Left lung (tissue), 10 donors: ENCODE measurements around the gene FKBP15. TPM values are rescaled to one million over a fixed set of nuclear protein-coding genes. Genes with fewer than 3 reads are reported as not detected.

Experiments
- ATAC-seq: fragments of 200-7000 bp; cut with Tn5 transposase; one replicate; pipeline ENCODE4 v1.9.1; 2020; ENCODE audit warnings: moderate library complexity
- DNase-seq, 4 donors: peaks; one replicate each; pipeline ENCODE4 v3.0.0-alpha.2; 2013 to 2020
- H3K27ac ChIP-seq, 2 donors: fragments of 200-600 bp; sonication (generic) in 1 of 2; one replicate each; pipeline versions ENCODE4 v1.5.0 to v1.8.0; 2020 to 2021
- H3K27me3 ChIP-seq, 2 donors: fragments of 200-600 bp; sonication (generic) in 1 of 2; one replicate each; pipeline versions ENCODE4 v1.5.0 to v1.8.0; 2020 to 2021
- H3K36me3 ChIP-seq, 2 donors: fragments of 200-600 bp; sonication (generic) in 1 of 2; one replicate each; pipeline versions ENCODE4 v1.5.0 to v1.8.0; 2020 to 2021
- H3K4me1 ChIP-seq, 2 donors: fragments of 200-600 bp; one replicate each; pipeline ENCODE4 v1.8.0; 2021
- H3K4me3 ChIP-seq, 2 donors: fragments of 200-600 bp; sonication (generic) in 1 of 2; one replicate each; pipeline versions ENCODE4 v1.5.0 to v1.8.0; 2020 to 2021; ENCODE audit warnings: mild to moderate bottlenecking in 1 of 2
- H3K9me3 ChIP-seq, 2 donors: fragments of 200-600 bp; sonication (generic) in 1 of 2; one replicate each; pipeline versions ENCODE4 v1.5.0 to v1.8.0; 2020 to 2021
- CTCF ChIP-seq, 2 donors: fragments of 200-600 bp; sonication (generic) in 1 of 2; IDR thresholded peaks; one replicate each; pipeline versions ENCODE4 v1.5.0 to v1.8.0; 2021; ENCODE audit warnings: antibody characterized with exemption in 2 of 2
- intact Hi-C, 2 donors: fragments of 100-400 bp; cut with DNase I; formaldehyde crosslinking; loops; one replicate each; pipeline versions ENCODE4 v1.11.2 to v1.14.2; 2022
- polyA plus RNA-seq, 6 donors: library from polyadenylated mRNA; unstranded; fragments of 120-200 nt; gene quantifications; one replicate each; pipeline ENCODE4 v1.2.1, GENCODE V29; 2013; ENCODE audit not compliant: insufficient read length in 6 of 6
- total RNA-seq, 2 donors: library from RNA; stranded (reverse); fragmentation: NEBNext Ultra II Directional; extraction: Animal tissue kit (Norgen Biotek cat#: 25700); gene quantifications; one replicate each; pipeline ENCODE4 v1.2.1, GENCODE V29; 2021
- donor health status: DM: no; HTN: yes; CAD: no.
- donor health status: DM: no; HTN: no; CAD: no.

FKBP15 gene
- total and polyA plus RNA-seq, 8 donors: 30.4 to 55.3 (median 33.2) TPM

- no peak overlapping the region for H3K27ac ChIP-seq
- no peak overlapping the region for H3K4me3 ChIP-seq
- intact Hi-C loops: no loop called here
- H3K27me3 ChIP-seq: no peaks in the 10 kb centered on the region
- H3K36me3 ChIP-seq: peaks cover 0 to 6% of the 10 kb centered on the region in 2 donors
- no peak for TF ChIP-seq CTCF (IDR thresholded peaks at IDR 0.05)
- peaks cover 11 to 63% of the 10 kb centered on the region in 2 donors for H3K4me1 ChIP-seq
- DNase-seq (no peak), ATAC-seq (no peak)
- no peaks in the 10 kb centered on the region for H3K9me3 ChIP-seq
Observed at GRCh38 chr9:113216406-113216805, 4.7 kb downstream of the FKBP15 start.

- peaks cover 0 to 19% of the 10 kb centered on the region in 2 donors for H3K36me3 ChIP-seq
Observed at GRCh38 chr9:113215132-113215531, 5.9 kb downstream of the FKBP15 start.

GRCh38 chr9:113210815-113211214 lies 10.3 kb downstream of the FKBP15 start:
- H3K27me3 ChIP-seq: no peaks in the 10 kb centered on the region
- H3K36me3 ChIP-seq: peaks cover 0 to 61% of the 10 kb centered on the region in 2 donors
- peak overlapping the region in 1 of 2 donors; percentile 41 for H3K27ac ChIP-seq
- ATAC-seq: no peak
- no peak for TF ChIP-seq CTCF (IDR thresholded peaks at IDR 0.05)
- no peaks in the 10 kb centered on the region for H3K9me3 ChIP-seq
- H3K4me3 ChIP-seq: no peak overlapping the region
- H3K4me1 ChIP-seq: peaks cover 0 to 39% of the 10 kb centered on the region in 2 donors
- no peak for DNase-seq
- intact Hi-C loops: no loop called here

More at GRCh38 chr9:113215132-113215531, 5.9 kb downstream of the FKBP15 start:
- DNase-seq: no peak
- ATAC-seq: peak; percentile 40
- H3K27ac ChIP-seq: peak overlapping the region in 1 of 2 donors; percentile 23
- H3K4me1 ChIP-seq: peaks cover 7 to 59% of the 10 kb centered on the region in 2 donors
- TF ChIP-seq CTCF (IDR thresholded peaks at IDR 0.05): no peak
- H3K9me3 ChIP-seq: no peaks in the 10 kb centered on the region
- intact Hi-C loops: no loop called here
- no peaks in the 10 kb centered on the region for H3K27me3 ChIP-seq
- H3K4me3 ChIP-seq: no peak overlapping the region

- Histone ChIP-seq H3K4me1 (peaks cover 0 to 29% of the 10 kb centered on the region in 2 donors), H3K27me3 (no peaks in the 10 kb centered on the region), H3K36me3 (peaks cover 0 to 92% of the 10 kb centered on the region in 2 donors), H3K9me3 (no peaks in the 10 kb centered on the region), H3K4me3 (no peak overlapping the region), H3K27ac (peak overlapping the region in 1 of 2 donors; percentile 46)
- ATAC-seq: no peak
- intact Hi-C loops: no loop called here
- TF ChIP-seq CTCF (IDR thresholded peaks at IDR 0.05): no peak
- DNase-seq: no peak
Observed at GRCh38 chr9:113205861-113206260, 15.2 kb downstream of the FKBP15 start.

- intact Hi-C loops: no loop called here
- Histone ChIP-seq H3K27ac (peak overlapping the region in 1 of 2 donors; percentile 46), H3K4me3 (no peak overlapping the region), H3K36me3 (peaks cover 0 to 92% of the 10 kb centered on the region in 2 donors), H3K4me1 (peaks cover 0 to 29% of the 10 kb centered on the region in 2 donors), H3K9me3 (no peaks in the 10 kb centered on the region), H3K27me3 (no peaks in the 10 kb centered on the region)
- no peak for TF ChIP-seq CTCF (IDR thresholded peaks at IDR 0.05)
- no peak for DNase-seq
- no peak for ATAC-seq
Observed at GRCh38 chr9:113205432-113205831, 15.6 kb downstream of the FKBP15 start.
